ENCODE measurements around the gene ETNK1. TPM values are rescaled to one million over a fixed set of nuclear protein-coding genes. Genes with fewer than 3 reads are reported as not detected.

The ETNK1 gene
- total and polyA plus RNA-seq, 2 donors: 49.2 to 63.8 TPM

GRCh38 chr12:22729957-22730443 is 105.0 kb downstream of the ETNK1 start:
- DNase-seq (ENCODE audit: low read depth in 6 of 9, low spot score in 9 of 9): no peak
- Histone ChIP-seq H3K4me3 (ENCODE audit: low read length in 2 of 2) (no peak overlapping the region), H3K36me3 (ENCODE audit: control insufficient read depth in 2 of 2, insufficient read depth in 2 of 2, low read length in 1 of 2) (no peaks in the 10 kb centered on the region), H3K27ac (ENCODE audit: low read depth in 1 of 2, low read length in 1 of 2) (peak overlapping the region; percentile 26 to 36), H3K4me1 (ENCODE audit: control insufficient read depth in 2 of 2, insufficient read depth in 2 of 2, low read length in 2 of 2) (peaks cover 0 to 3% of the 10 kb centered on the region in 2 donors), H3K27me3 (ENCODE audit: control insufficient read depth in 2 of 2, insufficient read depth in 1 of 2, low read length in 1 of 2) (no peaks in the 10 kb centered on the region), H3K9me3 (ENCODE audit: control insufficient read depth in 2 of 2, insufficient read depth in 1 of 2, low read length in 1 of 2) (no peaks in the 10 kb centered on the region)
- 63% methylated on average over 3 of the region's 3 CpGs for WGBS

- WGBS: 86% methylated on average over 3 of the region's 3 CpGs
- Histone ChIP-seq H3K27ac (ENCODE audit: low read depth in 1 of 2, low read length in 1 of 2) (no peak overlapping the region), H3K4me3 (ENCODE audit: low read length in 2 of 2) (no peak overlapping the region), H3K36me3 (ENCODE audit: control insufficient read depth in 2 of 2, insufficient read depth in 2 of 2, low read length in 1 of 2) (no peaks in the 10 kb centered on the region), H3K4me1 (ENCODE audit: control insufficient read depth in 2 of 2, insufficient read depth in 2 of 2, low read length in 2 of 2) (peaks cover 0 to 3% of the 10 kb centered on the region in 2 donors), H3K27me3 (ENCODE audit: control insufficient read depth in 2 of 2, insufficient read depth in 1 of 2, low read length in 1 of 2) (no peaks in the 10 kb centered on the region), H3K9me3 (ENCODE audit: control insufficient read depth in 2 of 2, insufficient read depth in 1 of 2, low read length in 1 of 2) (no peaks in the 10 kb centered on the region)
- no peak for DNase-seq (ENCODE audit: low read depth in 6 of 9, low spot score in 9 of 9)
These were observed 106.3 kb downstream of the ETNK1 start for GRCh38 chr12:22731236-22731635.

- H3K27me3 ChIP-seq (ENCODE audit: control insufficient read depth in 2 of 2, insufficient read depth in 1 of 2, low read length in 1 of 2): no peaks in the 10 kb centered on the region
- H3K4me1 ChIP-seq (ENCODE audit: control insufficient read depth in 2 of 2, insufficient read depth in 2 of 2, low read length in 2 of 2): peaks cover 0 to 3% of the 10 kb centered on the region in 2 donors
- no peak overlapping the region for H3K4me3 ChIP-seq (ENCODE audit: low read length in 2 of 2)
- no peak for DNase-seq (ENCODE audit: low read depth in 6 of 9, low spot score in 9 of 9)
- no peak overlapping the region for H3K27ac ChIP-seq (ENCODE audit: low read depth in 1 of 2, low read length in 1 of 2)
- H3K36me3 ChIP-seq (ENCODE audit: control insufficient read depth in 2 of 2, insufficient read depth in 2 of 2, low read length in 1 of 2): no peaks in the 10 kb centered on the region
- 94% methylated on average over 7 of the region's 7 CpGs for WGBS
- H3K9me3 ChIP-seq (ENCODE audit: control insufficient read depth in 2 of 2, insufficient read depth in 1 of 2, low read length in 1 of 2): no peaks in the 10 kb centered on the region
These were observed 108.8 kb downstream of the ETNK1 start for GRCh38 chr12:22733756-22734155.

GRCh38 chr12:22738945-22739344 is 114.0 kb downstream of the ETNK1 start:
- 74% methylated on average over 1 of the region's 1 CpG for WGBS
- H3K9me3 ChIP-seq (ENCODE audit: control insufficient read depth in 2 of 2, insufficient read depth in 1 of 2, low read length in 1 of 2): peaks cover 0 to 3% of the 10 kb centered on the region in 2 donors

More at GRCh38 chr12:22738945-22739344, 114.0 kb downstream of the ETNK1 start:
- no peak overlapping the region for H3K4me3 ChIP-seq (ENCODE audit: low read length in 2 of 2)
- H3K27me3 ChIP-seq (ENCODE audit: control insufficient read depth in 2 of 2, insufficient read depth in 1 of 2, low read length in 1 of 2): no peaks in the 10 kb centered on the region
- DNase-seq (ENCODE audit: low read depth in 6 of 9, low spot score in 9 of 9): no peak
- H3K4me1 ChIP-seq (ENCODE audit: control insufficient read depth in 2 of 2, insufficient read depth in 2 of 2, low read length in 2 of 2): no peaks in the 10 kb centered on the region
- H3K36me3 ChIP-seq (ENCODE audit: control insufficient read depth in 2 of 2, insufficient read depth in 2 of 2, low read length in 1 of 2): no peaks in the 10 kb centered on the region
- no peak overlapping the region for H3K27ac ChIP-seq (ENCODE audit: low read depth in 1 of 2, low read length in 1 of 2)

Other genes with a start within 250 kb of the ETNK1 start
- 26.5 TPM for gene C2CD5, start 80.6 kb upstream of the ETNK1 start, total RNA-seq
- 45.7 TPM for gene C2CD5, start 80.6 kb upstream of the ETNK1 start, polyA plus RNA-seq